H1 (cell line): ENCODE data around the gene RAPGEF5. TPM values are rescaled to one million over a fixed set of nuclear protein-coding genes. Genes with fewer than 3 reads are reported as not detected.

Experiments
- CTCF ChIA-PET: fragments of 300-600 bp; sonication (Branson Sonifier 250); formaldehyde crosslinking; loops from one replicate; lab custom pipeline; 2021; ENCODE audit not compliant: partially characterized antibody; lab: Charles Lee
- POLR2A ChIA-PET: fragments of 300-600 bp; sonication (Branson Sonifier 250); formaldehyde crosslinking; loops from one replicate; lab custom pipeline; 2021; ENCODE audit warnings: inconsistent platforms; ENCODE audit not compliant: partially characterized antibody; lab: Charles Lee
- DNase-seq, 2 experiments: peaks; one replicate each; pipeline versions ENCODE4 v3.0.0 to v3.0.0-alpha.2; 2010 to 2022; ENCODE audit warnings: low spot score in 2 of 2, low read depth in 1 of 2, mixed read lengths in 1 of 2
- FAIRE-seq: peaks from 2 replicates; lab custom pipeline; 2011; peaks lifted over from hg19 to GRCh38; lab: Jason Lieb, UNC
- H2AFZ ChIP-seq: 2 replicates; pipeline ENCODE4 v1.8.1; 2012; ENCODE audit warnings: low read length, inconsistent platforms
- H2AK5ac ChIP-seq: 2 replicates; pipeline ENCODE4 v1.6.1; 2013; ENCODE audit warnings: low read depth, low read length
- H2BK120ac ChIP-seq: replicated peaks from 2 replicates; pipeline ENCODE3; 2013; ENCODE audit warnings: low read depth, low read length, inconsistent platforms
- H2BK12ac ChIP-seq: 2 replicates; pipeline ENCODE4 v1.6.1; 2013; ENCODE audit warnings: low read depth, low read length
- H2BK15ac ChIP-seq: 2 replicates; pipeline ENCODE4 v1.6.1; 2013; ENCODE audit warnings: low read length
- H2BK20ac ChIP-seq: 2 replicates; pipeline ENCODE4 v1.6.1; 2013; ENCODE audit warnings: low read length
- H2BK5ac ChIP-seq: 2 replicates; pipeline ENCODE4 v1.6.1; 2013; ENCODE audit warnings: low read depth, low read length
- H3K14ac ChIP-seq: 2 replicates; pipeline ENCODE4 v1.6.1; 2013; ENCODE audit warnings: inconsistent platforms; ENCODE audit not compliant: insufficient read length
- H3K18ac ChIP-seq: 2 replicates; pipeline ENCODE4 v1.6.1; 2013; ENCODE audit warnings: low read length; ENCODE audit errors: extremely low read depth
- H3K23ac ChIP-seq: 2 replicates; pipeline ENCODE4 v1.6.1; 2013; ENCODE audit warnings: inconsistent platforms; ENCODE audit not compliant: insufficient read length
- H3K23me2 ChIP-seq: 2 replicates; pipeline ENCODE4 v1.6.1; 2013; ENCODE audit warnings: low read depth, low read length
- H3K27ac ChIP-seq: 2 replicates; pipeline ENCODE4 v1.6.1; 2011; ENCODE audit warnings: low read depth, low read length, inconsistent platforms
- H3K27me3 ChIP-seq, 4 experiments: replicated peaks in 1 of 4; 1 replicate in 1 of 4; 2 replicates in 3 of 4; pipeline versions ENCODE4 v1.6.1 to v1.8.1; 2011 to 2013; ENCODE audit warnings: low read length in 3 of 4, mild to moderate bottlenecking in 3 of 4, inconsistent platforms in 2 of 4, mixed read lengths in 2 of 4, moderate library complexity in 1 of 4; ENCODE audit not compliant: control insufficient read depth in 3 of 4, insufficient read depth in 3 of 4; ENCODE audit errors: extremely low read depth in 1 of 4
- H3K36me3 ChIP-seq, 4 experiments: 2 replicates each; pipeline versions ENCODE4 v1.6.1 to v1.8.1; 2011 to 2013; ENCODE audit warnings: mild to moderate bottlenecking in 4 of 4, low read length in 3 of 4, moderate library complexity in 2 of 4, control low read depth in 1 of 4, inconsistent platforms in 1 of 4; ENCODE audit not compliant: insufficient read depth in 4 of 4, control insufficient read depth in 2 of 4
- H3K4ac ChIP-seq: replicated peaks from 2 replicates; pipeline ENCODE3; 2013; ENCODE audit warnings: low read length, low read depth, mixed read lengths, inconsistent platforms; ENCODE audit not compliant: insufficient read length
- H3K4me1 ChIP-seq, 4 experiments: replicated peaks in 1 of 4; 1 replicate in 1 of 4; 2 replicates in 3 of 4; pipeline versions ENCODE4 v1.6.1 to v1.8.1; 2011 to 2013; ENCODE audit warnings: low read length in 3 of 4, inconsistent platforms in 2 of 4, mixed read lengths in 1 of 4; ENCODE audit not compliant: insufficient read depth in 4 of 4, control insufficient read depth in 3 of 4
- H3K4me2 ChIP-seq, 2 experiments: 2 replicates each; pipeline versions ENCODE4 v1.6.1 to v1.8.1; 2011 to 2013; ENCODE audit warnings: low read depth in 2 of 2, low read length in 2 of 2, control low read depth in 1 of 2, inconsistent platforms in 1 of 2, mild to moderate bottlenecking in 1 of 2; ENCODE audit not compliant: insufficient read depth in 1 of 2
- H3K4me3 ChIP-seq, 4 experiments: fragments of 200-600, 300-600 bp in 1 of 4; sonication (generic), shearing (Covaris generic), sonication (Bioruptor Twin) in 1 of 4; 2 replicates each; pipeline versions ENCODE4 v1.5.1 to v1.8.1; 2011 to 2016; ENCODE audit warnings: low read length in 4 of 4, low read depth in 3 of 4, control low read depth in 2 of 4, inconsistent platforms in 2 of 4, mild to moderate bottlenecking in 2 of 4, mixed read lengths in 1 of 4, moderate library complexity in 1 of 4; ENCODE audit not compliant: insufficient read depth in 2 of 4; ENCODE audit errors: extremely low read depth in 1 of 4
- H3K56ac ChIP-seq: replicated peaks from 2 replicates; pipeline ENCODE3; 2013; ENCODE audit warnings: low read depth, mild to moderate bottlenecking, mixed read lengths, low read length, inconsistent platforms; ENCODE audit not compliant: insufficient read length
- H3K79me1 ChIP-seq: 2 replicates; pipeline ENCODE4 v1.6.1; 2013; ENCODE audit warnings: low read depth, low read length, control low read depth
- H3K79me2 ChIP-seq, 2 experiments: 2 replicates each; pipeline versions ENCODE4 v1.6.1 to v1.8.1; 2012 to 2013; ENCODE audit warnings: low read length in 2 of 2, mild to moderate bottlenecking in 2 of 2, inconsistent platforms in 1 of 2; ENCODE audit not compliant: insufficient read depth in 2 of 2, control insufficient read depth in 1 of 2
- H3K9ac ChIP-seq, 4 experiments: replicated peaks in 1 of 4; 1 replicate in 1 of 4; 2 replicates in 3 of 4; pipeline versions ENCODE4 v1.6.1 to v1.8.1; 2011 to 2013; ENCODE audit warnings: low read depth in 3 of 4, low read length in 3 of 4, control low read depth in 2 of 4, mild to moderate bottlenecking in 2 of 4, moderate library complexity in 2 of 4, inconsistent platforms in 1 of 4; ENCODE audit errors: extremely low read depth in 1 of 4
- H3K9me3 ChIP-seq, 2 experiments: 2 replicates each; pipeline versions ENCODE4 v1.6.1 to v1.8.1; 2012 to 2013; ENCODE audit warnings: mild to moderate bottlenecking in 2 of 2, moderate library complexity in 2 of 2, control low read depth in 1 of 2, inconsistent platforms in 1 of 2, low read depth in 1 of 2, low read length in 1 of 2, mixed read lengths in 1 of 2; ENCODE audit not compliant: insufficient read depth in 2 of 2
- H4K20me1 ChIP-seq, 2 experiments: replicated peaks in 1 of 2; 2 replicates each; pipeline versions ENCODE3 to v1.8.1; 2011 to 2013; ENCODE audit warnings: inconsistent platforms in 2 of 2, low read length in 2 of 2, mild to moderate bottlenecking in 1 of 2; ENCODE audit not compliant: insufficient read depth in 2 of 2, control insufficient read depth in 1 of 2
- H4K5ac ChIP-seq: 2 replicates; pipeline ENCODE4 v1.6.1; 2013; ENCODE audit warnings: low read length, low read depth, mixed read lengths, inconsistent platforms; ENCODE audit not compliant: insufficient read length
- H4K8ac ChIP-seq: 2 replicates; pipeline ENCODE4 v1.8.0; 2013; ENCODE audit warnings: mild to moderate bottlenecking, moderate library complexity, low read length, inconsistent platforms; ENCODE audit not compliant: insufficient read depth; ENCODE audit errors: extremely low read depth
- H4K91ac ChIP-seq: replicated peaks from 2 replicates; pipeline ENCODE3; 2013; ENCODE audit warnings: low read length, mixed read lengths, inconsistent platforms; ENCODE audit not compliant: insufficient read length
- TCF12 ChIP-seq: IDR thresholded peaks from 2 replicates; pipeline ENCODE4 v1.6.1; 2011; ENCODE audit warnings: low read depth, mild to moderate bottlenecking, low read length
- whole genome bisulfite sequencing, 2 experiments: shearing (Covaris generic) in 1 of 2; methylation state at CpG; one replicate each; pipeline versions ENCODE4 v1.1.6 to v1.1.7; 2013 to 2015; ENCODE audit warnings: low lambda C conversion rate in 2 of 2, mixed read lengths in 2 of 2, inconsistent platforms in 1 of 2, low coverage in 1 of 2, missing lambda C conversion rate in 1 of 2; ENCODE audit not compliant: insufficient replicate concordance in 2 of 2, insufficient coverage in 1 of 2, insufficient read length in 1 of 2; ENCODE audit errors: extremely low coverage in 1 of 2, missing lambda C conversion rate in 1 of 2; 5-methylcytosine and 5-hydroxymethylcytosine counted together
- polyA plus RNA-seq, 7 experiments: library from polyadenylated mRNA; depleted of rRNA in 3 of 7; stranded (reverse) in 5 of 7; unstranded in 2 of 7; fragments of >200 nt in 5 of 7; fragments of 200-250 nt in 2 of 7; gene quantifications; 1 replicate in 5 of 7; 2 replicates in 1 of 7; 4 replicates in 1 of 7; pipeline versions ENCODE4 v1.2.1 to v1.2.3, GENCODE V29; 2011 to 2013; ENCODE audit warnings: missing spikeins in 2 of 7, mixed read lengths in 2 of 7
- total RNA-seq: library from RNA; stranded (reverse); fragmentation: NEBNext Ultra II Directional; extraction: Animal tissue kit (Norgen Biotek cat#: 25700); gene quantifications from 2 replicates; pipeline ENCODE4 v1.2.1, GENCODE V29; 2021

Gene RAPGEF5
- total and polyA plus RNA-seq, 2 of the 8 experiments (the other 6 are each of a cell fraction or from before 2014, with no cell fraction given) = 4.4 to 22.9 TPM

- Histone ChIP-seq H3K4ac (no peak overlapping the region), H3K79me1 (no peaks in the 10 kb centered on the region), H3K4me2 (no peak overlapping the region), H2BK15ac (no peak overlapping the region), H3K9ac (no peak overlapping the region), H2BK20ac (no peak overlapping the region), H3K27me3 (no peaks in the 10 kb centered on the region), H3K4me1 (0 out of 7 replicates have a peak, but pooled peaks cover 0 to 2% (median 0%) of the 10 kb centered on the region in 4 experiments), H3K23ac (no peak overlapping the region), H2BK120ac (no peak overlapping the region), H3K9me3 (no peaks in the 10 kb centered on the region; a peak in 1 of 4 replicates), H3K18ac (no peak overlapping the region), H3K4me3 (no peak overlapping the region), H2AFZ (no peak overlapping the region), H4K91ac (no peak overlapping the region), H3K79me2 (no peaks in the 10 kb centered on the region), H2AK5ac (no peak overlapping the region), H3K14ac (no peak overlapping the region), H3K27ac (no peak overlapping the region), H3K23me2 (no peaks in the 10 kb centered on the region; the same call in 1 of the 2 replicates), H3K36me3 (no peaks in the 10 kb centered on the region), H4K8ac (no peak overlapping the region), H3K56ac (no peak overlapping the region), H2BK5ac (no peak overlapping the region), H4K20me1 (no peaks in the 10 kb centered on the region), H2BK12ac (0 out of 2 replicates have a peak overlapping the region, but pooled peaks have one; percentile 29), H4K5ac (no peak overlapping the region)
- POLR2A ChIA-PET = interaction anchor here (1.1 kb wide), 1 partner anchor 138 kb away, joined by 3 read pairs; no protein-coding TSS in a partner anchor
- 82% methylated on average over 4 of the region's 4 CpGs; no CpG with 5 or more reads in 1 of the 2 experiments for WGBS, 2 experiments
- DNase-seq = no peak
- CTCF ChIA-PET = interaction anchor here (1.0 to 9.0 kb wide), 44 partner anchors 8 to 391 kb away, joined by 3 to 140 read pairs (median 9); partner anchors contain the start of gene STEAP1B
- FAIRE-seq = no peak
- no peak for TF ChIP-seq TCF12
Observed at GRCh38 chr7:22110881-22111280, 246.1 kb downstream of the RAPGEF5 start.
